NCI-H2196 treated with DMSO at 0.1 percent for 48 hours (cell line): ENCODE measurements around the gene NCAN.

Experiments
- DNase-seq: peaks from one replicate; lab custom pipeline; 2025; ENCODE audit not compliant: unreplicated experiment; lab: John Stamatoyannopoulos, UW

NCAN gene

DNA sequence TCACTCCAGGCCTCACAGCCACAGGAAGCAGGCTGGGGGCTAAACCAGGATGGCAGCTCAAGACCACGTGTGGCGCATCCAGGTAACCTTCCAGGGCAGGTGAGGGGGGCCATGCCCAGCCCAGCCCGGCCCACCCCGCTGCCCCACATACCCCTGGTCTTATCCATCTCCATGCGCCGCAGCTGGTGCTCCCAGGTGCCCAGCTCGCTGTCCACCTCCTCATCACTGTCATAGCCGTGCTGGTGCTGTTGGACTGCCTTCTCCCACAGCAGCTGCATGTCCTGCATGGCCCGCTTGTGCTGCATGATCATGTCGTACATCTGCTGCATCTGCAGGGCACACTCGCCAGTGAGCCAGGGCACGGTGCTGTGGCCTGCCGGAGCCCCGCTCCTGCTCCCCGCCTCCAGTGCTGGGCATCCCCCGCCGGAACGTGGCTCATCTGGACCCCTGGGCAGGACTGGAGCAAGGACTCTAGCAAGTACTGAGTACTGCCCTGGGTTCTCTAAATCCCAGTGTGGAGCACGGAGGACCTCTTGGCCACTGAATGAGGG lies 67.4 kb downstream of the NCAN start:
- DNase-seq, result no peak

GRCh38 chr19:19279853-19280252 lies 68.1 kb downstream of the NCAN start:
- no peak for DNase-seq

- DNase-seq, result no peak
Observed at GRCh38 chr19:19280561-19280960, 68.8 kb downstream of the NCAN start.

GRCh38 chr19:19285686-19286085 lies 73.9 kb downstream of the NCAN start:
- no peak for DNase-seq

GRCh38 chr19:19292607-19293006 lies 80.8 kb downstream of the NCAN start:
- no peak for DNase-seq

DNA sequence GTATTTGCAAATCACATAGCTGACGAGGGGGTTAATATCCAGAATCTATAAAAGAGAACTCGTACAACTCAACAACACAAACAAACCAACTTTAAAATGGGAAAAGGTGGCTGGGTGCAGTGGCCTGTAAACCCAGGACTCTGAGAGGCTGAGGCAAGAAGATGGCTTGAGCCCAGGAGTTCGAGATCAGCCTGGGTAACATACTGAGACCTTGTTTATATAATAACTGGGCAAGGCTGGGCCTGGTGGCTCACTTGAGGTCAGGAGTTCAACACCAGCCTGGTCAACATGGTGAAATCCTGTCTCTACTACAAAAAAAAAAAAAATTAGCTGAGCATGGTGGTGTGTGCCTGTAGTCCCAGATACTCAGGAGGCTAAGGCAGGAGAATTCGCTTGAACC lies 83.2 kb downstream of the NCAN start:
- no peak for DNase-seq

GRCh38 chr19:19296953-19297689 lies 85.4 kb downstream of the NCAN start:
- DNase-seq, result no peak

DNA sequence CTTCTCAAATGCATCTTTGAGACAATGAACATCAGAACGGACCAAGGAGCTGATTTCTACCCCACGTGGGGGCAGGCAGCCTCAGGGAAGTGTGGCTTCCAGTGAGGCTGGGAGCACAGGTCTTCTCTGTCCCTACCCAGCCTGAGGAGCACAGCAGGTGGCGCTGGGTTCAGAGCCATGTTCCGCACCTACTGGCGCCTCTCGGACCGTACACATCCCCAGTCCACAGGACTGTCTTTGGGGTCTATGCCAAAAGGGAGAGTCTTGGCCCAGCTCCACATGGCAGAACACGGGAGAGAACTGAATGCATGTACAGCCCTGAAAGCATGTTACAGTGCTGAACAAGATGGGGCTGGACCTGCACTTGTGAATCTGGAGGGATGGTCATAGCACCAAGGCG lies 86.0 kb downstream of the NCAN start:
- DNase-seq, result no peak

- no peak for DNase-seq
Observed at GRCh38 chr19:19300613-19301012, 88.9 kb downstream of the NCAN start.
